Transverse colon (tissue), 4 donors: ENCODE data around the gene DEGS2.

Experiments used
- CTCF ChIP-seq, 5 experiments: fragments of 200-600 bp in 3 of 5; fragments of 450-650 bp in 2 of 5; sonication (generic) in 3 of 5; IDR thresholded peaks; 1 replicate in 2 of 5; 2 replicates in 3 of 5; pipeline ENCODE4 v1.5.1; 2016 to 2017; ENCODE audit warnings: antibody characterized with exemption in 5 of 5, inconsistent platforms in 3 of 5, mild to moderate bottlenecking in 2 of 5, moderate library complexity in 1 of 5
- EP300 ChIP-seq: sonication (generic); formaldehyde crosslinking; IDR thresholded peaks from one replicate; pipeline ENCODE4 v1.6.1; 2017; ENCODE audit warnings: antibody characterized with exemption, low read depth
- POLR2A ChIP-seq: fragments of 450-650 bp; IDR thresholded peaks from one replicate; pipeline ENCODE4 v1.6.1; 2016; ENCODE audit warnings: antibody characterized with exemption, mild to moderate bottlenecking, moderate library complexity
- POLR2AphosphoS5 ChIP-seq, 3 donors: sonication (generic); formaldehyde crosslinking; IDR thresholded peaks; one replicate each; pipeline ENCODE4 v1.6.1; 2016; ENCODE audit warnings: antibody characterized with exemption in 3 of 3

GRCh38 chr14:100114109-100114765 is 45.2 kb downstream of the DEGS2 start:
- TF ChIP-seq POLR2A (no peak), CTCF (IDR thresholded peaks at IDR 0.05) (no peak), POLR2AphosphoS5 (IDR thresholded peaks at IDR 0.05) (no peak), EP300 (no peak)
